ENCODE data around the gene GPR61.

DNA sequence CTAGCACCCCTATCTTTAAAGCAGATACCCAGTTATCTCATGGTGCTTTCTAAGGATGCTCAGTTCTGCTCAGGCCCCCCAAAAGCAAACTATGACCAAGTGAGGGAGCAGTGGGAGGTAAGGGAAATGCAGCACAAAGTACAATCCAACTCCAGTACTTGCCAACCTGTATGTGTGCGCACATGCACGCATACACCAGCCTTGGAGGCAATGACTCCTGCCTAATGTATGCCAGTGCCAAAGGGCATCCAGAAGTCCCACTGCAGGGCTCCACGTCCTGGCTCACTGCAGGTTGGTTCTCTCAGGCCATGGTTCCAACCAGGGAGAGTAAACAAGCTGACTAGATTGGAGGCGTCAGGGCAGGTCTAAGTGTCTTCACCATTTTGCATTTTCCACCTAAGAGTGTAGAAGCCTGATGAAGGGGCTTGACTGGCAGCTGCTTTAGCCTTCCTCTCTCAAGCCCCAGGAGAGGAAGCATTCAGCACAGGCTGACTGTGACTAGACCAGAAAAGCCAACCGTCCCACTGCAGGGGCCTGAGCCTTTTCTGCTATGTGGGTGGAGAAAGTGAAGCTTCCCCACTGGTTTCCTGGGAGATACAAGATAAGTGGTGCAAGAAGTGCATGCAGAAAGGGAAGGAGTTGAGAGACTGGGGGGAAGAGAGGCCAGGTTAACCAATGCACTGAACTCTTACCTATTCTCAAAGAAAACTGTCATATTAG lies 37.9 kb upstream of the GPR61 start:
- TF ChIP-seq, protein P1, sequence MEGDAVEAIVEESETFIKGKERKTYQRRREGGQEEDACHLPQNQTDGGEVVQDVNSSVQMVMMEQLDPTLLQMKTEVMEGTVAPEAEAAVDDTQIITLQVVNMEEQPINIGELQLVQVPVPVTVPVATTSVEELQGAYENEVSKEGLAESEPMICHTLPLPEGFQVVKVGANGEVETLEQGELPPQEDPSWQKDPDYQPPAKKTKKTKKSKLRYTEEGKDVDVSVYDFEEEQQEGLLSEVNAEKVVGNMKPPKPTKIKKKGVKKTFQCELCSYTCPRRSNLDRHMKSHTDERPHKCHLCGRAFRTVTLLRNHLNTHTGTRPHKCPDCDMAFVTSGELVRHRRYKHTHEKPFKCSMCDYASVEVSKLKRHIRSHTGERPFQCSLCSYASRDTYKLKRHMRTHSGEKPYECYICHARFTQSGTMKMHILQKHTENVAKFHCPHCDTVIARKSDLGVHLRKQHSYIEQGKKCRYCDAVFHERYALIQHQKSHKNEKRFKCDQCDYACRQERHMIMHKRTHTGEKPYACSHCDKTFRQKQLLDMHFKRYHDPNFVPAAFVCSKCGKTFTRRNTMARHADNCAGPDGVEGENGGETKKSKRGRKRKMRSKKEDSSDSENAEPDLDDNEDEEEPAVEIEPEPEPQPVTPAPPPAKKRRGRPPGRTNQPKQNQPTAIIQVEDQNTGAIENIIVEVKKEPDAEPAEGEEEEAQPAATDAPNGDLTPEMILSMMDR (tag by site-specific recombination; IDR thresholded peaks at IDR 0.05) = no peak
- TF ChIP-seq ZBTB7A (tag by site-specific recombination; IDR thresholded peaks at IDR 0.05; ENCODE audit: low read depth) (no peak), GFI1B (tag by site-specific recombination; IDR thresholded peaks at IDR 0.05) (no peak), ZBTB17 (tag by site-specific recombination; IDR thresholded peaks at IDR 0.05) (no peak), MEIS1 (CRISPR knock-in tag; IDR thresholded peaks at IDR 0.05; ENCODE audit: borderline replicate concordance) (no peak), ZNF274 (IDR thresholded peaks at IDR 0.05; ENCODE audit: low read length) (no peak), ZNF274 (tag by site-specific recombination; IDR thresholded peaks at IDR 0.05; ENCODE audit: borderline replicate concordance) (no peak), ZNF830 (tag by site-specific recombination; IDR thresholded peaks at IDR 0.05; ENCODE audit: low read depth) (no peak), ZNF37A (tag by site-specific recombination; IDR thresholded peaks at IDR 0.05) (no peak)
